ENCODE measurements around the gene EPSTI1. TPM values are rescaled to one million over a fixed set of nuclear protein-coding genes. Genes with fewer than 3 reads are reported as not detected.

Gene EPSTI1
- total RNA-seq, 6 donors from 2014 or later: 10.2 to 61.8 (median 24.0) TPM

- no peak for TF ChIP-seq EP300 (IDR thresholded peaks at IDR 0.05)
- TF ChIP-seq POLR2AphosphoS5 (IDR thresholded peaks at IDR 0.05): no peak
- TF ChIP-seq CTCF (IDR thresholded peaks at IDR 0.05): no peak
- TF ChIP-seq POLR2A (IDR thresholded peaks at IDR 0.05): no peak
- DNase-seq: no peak
- 95 to 96% methylated on average over 3 of the region's 3 CpGs for WGBS, 2 donors
- no peaks in the 10 kb centered on the region for H3K27me3 ChIP-seq
- H3K4me3 ChIP-seq: no peak overlapping the region
- peaks cover 0 to 16% (median 4%) of the 10 kb centered on the region in 4 donors for H3K4me1 ChIP-seq
- no peaks in the 10 kb centered on the region for H3K9me3 ChIP-seq
- H3K36me3 ChIP-seq: peaks cover 0 to 7% (median under 1%) of the 10 kb centered on the region in 4 donors
- no peak for ATAC-seq (ENCODE audit: low FRiP score in 2 of 2)
- H3K27ac ChIP-seq: no peak overlapping the region
Measured at GRCh38 chr13:43033038-43033437, 41.0 kb upstream of the EPSTI1 start.

GRCh38 chr13:43031881-43032280 lies 39.8 kb upstream of the EPSTI1 start:
- no peaks in the 10 kb centered on the region for H3K27me3 ChIP-seq
- peaks cover 0 to 7% (median 2%) of the 10 kb centered on the region in 4 donors for H3K36me3 ChIP-seq
- 60 to 77% methylated on average over 4 of the region's 4 CpGs for WGBS, 2 donors
- DNase-seq: no peak
- ATAC-seq (ENCODE audit: low FRiP score in 2 of 2): peak; percentile 31 to 43
- no peak overlapping the region for H3K27ac ChIP-seq
- H3K4me3 ChIP-seq: no peak overlapping the region
- TF ChIP-seq POLR2A (IDR thresholded peaks at IDR 0.05) (no peak), POLR2AphosphoS5 (IDR thresholded peaks at IDR 0.05) (no peak), EP300 (IDR thresholded peaks at IDR 0.05) (no peak), CTCF (IDR thresholded peaks at IDR 0.05) (no peak)
- H3K4me1 ChIP-seq: peaks cover 0 to 16% (median 4%) of the 10 kb centered on the region in 4 donors
- H3K9me3 ChIP-seq: no peaks in the 10 kb centered on the region

DNA sequence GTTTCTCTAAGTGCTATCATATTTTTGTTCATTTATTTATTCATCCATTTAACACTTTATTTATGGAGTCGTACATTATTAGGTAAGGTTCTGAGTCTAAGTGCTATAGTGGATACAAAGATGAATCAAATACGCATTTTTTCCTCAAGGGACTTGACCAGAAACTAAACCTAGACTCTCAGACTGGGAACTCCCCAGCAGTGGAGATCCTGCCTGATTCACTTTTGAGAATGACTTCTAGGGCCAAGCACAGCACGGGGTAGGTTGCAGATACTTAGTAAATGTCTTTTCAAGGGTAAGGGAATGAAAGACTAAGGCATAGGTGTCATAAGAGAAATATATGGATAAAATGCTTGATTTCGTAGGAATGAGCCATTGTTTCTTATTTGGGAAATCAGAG lies 38.5 kb upstream of the EPSTI1 start:
- no peak for ATAC-seq (ENCODE audit: low FRiP score in 2 of 2)

GRCh38 chr13:43026262-43026661 lies 34.2 kb upstream of the EPSTI1 start:
- no peak for TF ChIP-seq EP300 (IDR thresholded peaks at IDR 0.05)
- TF ChIP-seq POLR2AphosphoS5 (IDR thresholded peaks at IDR 0.05): no peak
- no peak for TF ChIP-seq POLR2A (IDR thresholded peaks at IDR 0.05)
- TF ChIP-seq CTCF (IDR thresholded peaks at IDR 0.05): no peak
- Histone ChIP-seq H3K4me3 (no peak overlapping the region), H3K36me3 (peaks cover 0 to 5% (median 0%) of the 10 kb centered on the region in 4 donors), H3K27me3 (no peaks in the 10 kb centered on the region), H3K27ac (no peak overlapping the region), H3K4me1 (peaks cover 7 to 33% (median 19%) of the 10 kb centered on the region in 4 donors), H3K9me3 (no peaks in the 10 kb centered on the region)
- no peak for ATAC-seq (ENCODE audit: low FRiP score in 2 of 2)
- no peak for DNase-seq
- 36 to 48% methylated on average over 2 of the region's 2 CpGs for WGBS, 2 donors

More for the DNA sequence above, 38.5 kb upstream of the EPSTI1 start:
- 88 to 93% methylated on average over 4 of the region's 4 CpGs for WGBS, 2 donors
- H3K27ac ChIP-seq: no peak overlapping the region
- H3K9me3 ChIP-seq: no peaks in the 10 kb centered on the region
- no peaks in the 10 kb centered on the region for H3K27me3 ChIP-seq
- TF ChIP-seq POLR2A (IDR thresholded peaks at IDR 0.05): no peak
- TF ChIP-seq EP300 (IDR thresholded peaks at IDR 0.05): no peak
- TF ChIP-seq POLR2AphosphoS5 (IDR thresholded peaks at IDR 0.05): no peak
- no peak for TF ChIP-seq CTCF (IDR thresholded peaks at IDR 0.05)
- peaks cover 3 to 17% (median 10%) of the 10 kb centered on the region in 4 donors for H3K4me1 ChIP-seq
- no peak overlapping the region for H3K4me3 ChIP-seq
- H3K36me3 ChIP-seq: peaks cover 0 to 7% (median 2%) of the 10 kb centered on the region in 4 donors
- no peak for DNase-seq
